Activated CD4-positive, CD25-positive, alpha-beta regulatory T cell (primary cell): ENCODE results near the gene MCC.

Experiments used
- DNase-seq, 4 experiments: peaks; one replicate each; lab custom pipeline; 2025; lab: John Stamatoyannopoulos, UW

The MCC gene

GRCh38 chr5:113364466-113364865 is 123.8 kb downstream of the MCC start:
- no peak for DNase-seq

GRCh38 chr5:113361701-113362100 is 126.6 kb downstream of the MCC start:
- DNase-seq: no peak

GRCh38 chr5:113359419-113359818 is 128.8 kb downstream of the MCC start:
- DNase-seq: no peak

GRCh38 chr5:113358696-113359095 is 129.6 kb downstream of the MCC start:
- no peak for DNase-seq

DNA sequence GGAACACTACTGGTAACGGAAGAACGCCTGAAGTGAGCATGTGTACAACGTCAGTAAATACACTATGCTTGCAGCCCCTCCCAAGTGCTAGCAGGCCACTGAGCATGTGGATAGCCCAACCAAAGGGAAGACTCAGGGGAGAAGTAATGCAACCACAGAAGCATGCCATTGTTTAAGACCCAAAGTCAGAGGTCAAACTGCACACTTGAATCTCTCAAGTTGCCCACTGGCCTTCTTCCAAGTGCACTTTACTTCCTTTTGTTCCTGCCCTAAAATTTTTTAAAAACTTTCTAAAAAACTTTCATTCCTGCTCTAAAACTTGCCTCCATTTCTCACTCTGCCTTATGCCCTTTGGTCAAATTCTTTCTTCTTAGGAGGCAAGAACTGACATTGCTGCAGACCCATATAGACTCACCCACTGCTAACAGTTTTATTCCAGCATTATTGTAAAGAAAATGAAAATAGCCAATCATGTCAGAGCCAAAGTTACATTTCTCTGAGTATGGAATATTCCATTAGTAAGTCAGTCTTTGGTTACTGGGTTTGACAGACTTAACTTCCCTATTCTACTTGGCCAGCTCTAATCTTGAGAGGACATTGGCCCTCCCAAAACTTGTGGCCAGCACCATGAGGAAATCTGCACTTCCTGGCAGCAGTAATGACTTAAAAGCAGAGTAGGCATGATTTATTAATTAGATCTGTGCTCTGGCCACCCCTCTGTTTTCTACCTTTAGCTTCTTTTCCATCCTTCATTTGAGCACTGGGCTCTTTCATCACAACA is 130.4 kb downstream of the MCC start:
- no peak for DNase-seq

DNA sequence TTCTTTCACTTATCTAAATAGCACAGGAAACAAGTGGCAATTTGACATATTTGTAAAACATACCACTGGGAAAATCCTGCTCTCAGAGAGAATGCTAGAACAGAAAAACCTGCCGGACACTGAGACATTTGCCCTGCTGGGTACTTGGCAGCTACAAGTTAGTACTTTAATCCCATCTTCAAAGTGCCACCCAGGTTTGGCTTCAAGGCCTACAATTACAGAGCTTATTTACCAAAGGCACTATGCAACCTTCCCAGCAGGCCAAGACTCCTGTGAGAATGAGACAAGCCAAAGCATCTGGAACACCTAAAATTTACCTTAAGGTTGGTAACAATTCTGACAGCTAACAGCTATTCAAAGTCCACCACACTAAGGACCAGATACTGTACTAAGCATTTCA is 131.8 kb downstream of the MCC start:
- no peak for DNase-seq

- no peak for DNase-seq
These were observed 134.2 kb downstream of the MCC start for GRCh38 chr5:113354055-113354454.

- DNase-seq: no peak
These were observed 140.7 kb downstream of the MCC start for GRCh38 chr5:113347572-113347971.

DNA sequence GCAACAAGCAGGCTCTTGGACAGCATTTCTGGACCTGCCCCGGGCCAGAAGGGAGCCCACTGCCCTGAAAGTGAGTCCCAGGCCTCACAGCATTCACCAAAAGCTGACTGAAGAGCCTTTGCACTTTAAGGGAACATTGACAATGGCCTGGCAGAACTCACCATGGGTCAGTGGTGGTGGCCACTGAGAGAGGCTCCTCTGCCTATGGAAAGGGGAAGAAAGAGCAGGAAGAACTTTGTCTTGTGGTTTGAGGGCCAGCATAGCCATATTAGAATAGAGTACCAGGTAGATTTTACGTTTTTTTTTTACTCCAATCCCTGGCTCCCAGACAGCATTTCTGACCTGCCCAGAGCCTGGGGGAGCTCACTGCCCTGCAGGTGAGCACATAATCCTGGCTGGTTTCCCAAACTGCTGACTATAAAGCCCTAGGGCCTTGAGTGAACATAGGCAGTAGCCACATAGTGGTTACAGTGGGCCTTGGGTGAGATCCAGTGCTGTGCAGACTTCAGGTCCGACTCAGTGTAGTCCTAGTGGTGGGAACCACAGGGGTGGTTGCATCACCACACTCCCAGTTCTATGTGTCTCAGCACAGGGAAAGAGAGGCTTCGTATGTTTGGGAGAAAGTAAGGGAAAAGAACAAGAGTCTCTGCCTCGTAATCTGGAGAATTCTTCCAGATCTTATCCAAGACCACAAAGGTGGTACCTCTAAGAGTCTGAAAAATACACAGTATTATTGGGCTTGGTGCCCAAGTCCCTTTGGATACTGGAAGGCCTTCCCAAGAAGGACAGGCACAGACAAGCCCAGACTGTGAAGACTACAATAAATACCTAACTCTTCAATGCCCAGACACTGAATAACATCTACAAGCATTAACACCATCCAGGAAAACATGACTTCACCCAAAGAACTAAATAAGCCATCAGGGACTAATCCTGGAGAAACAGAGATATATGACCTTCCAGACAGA is 143.0 kb downstream of the MCC start:
- no peak for DNase-seq

GRCh38 chr5:113343343-113343742 is 144.9 kb downstream of the MCC start:
- no peak for DNase-seq

DNA sequence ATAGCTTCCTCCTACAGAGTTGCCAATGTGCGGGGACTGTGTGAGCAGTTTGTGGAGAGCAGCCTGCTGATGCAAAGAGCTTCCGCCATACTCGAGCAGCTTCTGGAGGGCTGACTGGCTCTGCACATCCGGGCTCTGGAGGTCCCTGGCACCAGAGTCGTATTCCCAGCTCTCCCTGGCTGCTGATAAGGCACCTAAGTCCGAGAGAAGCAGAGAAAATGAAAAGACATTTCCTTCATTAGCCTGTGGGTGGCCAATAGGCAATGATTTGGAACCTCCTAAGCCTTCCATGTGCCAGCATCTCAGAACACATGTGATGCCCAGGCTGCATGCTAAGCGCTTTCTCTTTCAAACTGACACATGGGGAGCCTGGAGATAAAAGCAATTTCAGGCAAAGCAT is 147.7 kb downstream of the MCC start:
- DNase-seq: no peak

- no peak for DNase-seq
These were observed 149.6 kb downstream of the MCC start for GRCh38 chr5:113338628-113339027.

DNA sequence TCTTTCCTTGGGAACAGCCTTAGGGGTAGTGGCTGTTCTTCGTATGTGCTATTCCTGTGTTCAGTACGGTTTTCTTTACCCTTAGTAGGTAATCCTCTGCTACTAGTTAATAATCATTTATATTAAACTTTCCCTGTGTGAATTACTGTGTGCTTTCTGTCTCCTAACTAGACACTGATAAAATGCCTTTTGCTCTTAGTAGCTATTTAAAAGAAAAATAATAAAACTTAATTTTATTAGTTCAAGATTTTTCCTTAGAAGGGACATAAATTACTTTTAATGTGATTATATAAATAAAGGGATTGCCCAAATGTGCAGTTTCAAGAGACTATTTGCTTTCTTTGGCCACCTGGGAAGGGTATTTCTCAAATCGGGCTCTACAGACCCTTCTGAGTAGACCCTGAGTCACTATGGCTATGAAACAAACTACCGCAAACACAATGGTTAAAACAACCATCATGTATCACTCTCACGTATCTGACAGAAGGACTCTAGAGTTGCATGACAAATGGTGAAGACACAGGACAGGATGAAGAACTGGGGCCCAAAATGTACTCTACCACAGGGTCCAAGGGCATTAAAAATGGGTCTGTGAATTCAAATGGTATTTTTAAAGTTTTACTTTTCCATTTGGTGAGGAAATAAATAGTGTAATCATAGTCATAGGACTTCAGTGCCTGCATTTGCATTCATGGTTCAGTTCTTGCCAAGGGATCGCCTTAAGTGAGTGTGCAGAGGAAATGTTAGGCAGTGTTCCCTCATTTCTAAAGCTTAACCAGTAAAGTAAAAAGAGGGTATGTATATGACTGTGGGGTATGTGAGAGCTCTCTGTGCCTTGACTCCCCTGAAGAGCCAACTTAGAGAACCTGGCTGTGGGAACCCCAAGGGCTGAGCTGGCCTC is 150.5 kb downstream of the MCC start:
- DNase-seq: no peak

DNA sequence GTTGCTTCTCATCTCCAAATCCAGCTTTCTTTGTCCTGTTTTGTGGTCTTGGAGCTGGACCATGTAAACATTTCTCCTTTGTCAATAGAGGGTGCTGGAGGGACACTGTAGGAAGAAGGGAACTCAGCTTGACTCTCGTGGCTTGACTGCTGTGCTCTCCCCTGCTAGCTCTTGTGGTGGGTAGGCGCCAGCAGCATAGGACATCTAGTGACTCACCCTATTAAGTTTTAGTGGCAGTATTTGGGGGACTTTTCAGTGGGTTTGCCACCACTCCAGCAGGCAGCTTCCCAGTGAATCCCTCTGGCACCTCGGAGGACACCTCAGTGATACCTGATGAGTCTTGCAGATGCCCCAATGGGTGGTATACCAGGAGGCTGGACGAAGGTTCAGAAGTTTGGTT is 151.3 kb downstream of the MCC start:
- no peak for DNase-seq

GRCh38 chr5:113333411-113333810 is 154.8 kb downstream of the MCC start:
- no peak for DNase-seq

DNA sequence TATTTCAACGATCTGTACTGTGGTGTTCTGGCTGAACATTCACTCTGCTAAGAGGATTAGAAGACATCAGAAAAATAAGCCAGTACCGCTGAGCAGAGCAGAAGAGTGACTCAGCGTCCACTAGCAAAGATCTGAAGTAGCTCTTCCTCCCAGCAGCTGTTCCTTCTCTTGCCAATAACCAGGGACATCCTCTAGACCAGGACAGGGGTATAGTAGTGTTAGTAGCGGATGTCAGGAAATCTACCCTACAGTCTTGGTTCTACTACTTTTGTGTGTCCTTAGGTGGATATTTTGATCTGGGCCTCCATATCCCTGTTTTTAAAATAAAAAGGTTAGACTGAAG is 157.1 kb downstream of the MCC start:
- DNase-seq: no peak

GRCh38 chr5:113330533-113331208 is 157.6 kb downstream of the MCC start:
- DNase-seq: no peak

GRCh38 chr5:113329981-113330380 is 158.3 kb downstream of the MCC start:
- DNase-seq: no peak

GRCh38 chr5:113325054-113325453 is 163.2 kb downstream of the MCC start:
- no peak for DNase-seq

DNA sequence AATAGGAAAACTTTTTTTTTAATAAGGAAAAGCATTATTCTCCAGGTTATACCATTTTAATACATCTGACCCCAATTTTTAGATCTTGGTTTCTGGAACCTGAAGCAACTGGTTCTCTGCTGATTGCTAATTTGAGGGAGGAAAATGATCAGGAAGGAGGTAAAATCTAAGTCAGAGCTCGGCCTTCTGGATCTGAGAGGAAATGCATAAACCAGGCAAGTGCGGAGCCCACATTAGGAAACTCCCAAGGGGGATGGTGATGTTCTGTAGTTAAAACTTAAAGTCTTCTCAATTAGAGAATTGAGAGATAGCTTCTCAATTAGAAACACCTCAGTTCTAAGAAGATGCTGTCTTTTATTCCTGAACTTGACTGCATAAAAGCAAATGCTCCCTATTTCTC is 167.0 kb downstream of the MCC start:
- no peak for DNase-seq

- DNase-seq: no peak
These were observed 167.9 kb downstream of the MCC start for GRCh38 chr5:113320273-113320780.
